HL-60 (cell line): Measurements from ENCODE around the gene RORC.

Source experiments
- GABPA ChIP-seq: IDR thresholded peaks from 2 replicates; pipeline ENCODE4 v1.6.1; 2012; ENCODE audit warnings: low read depth
- POLR2AphosphoS5 ChIP-seq: IDR thresholded peaks from 2 replicates; pipeline ENCODE4 v1.6.1; 2012; ENCODE audit warnings: low read depth
- SPI1 ChIP-seq: IDR thresholded peaks from 2 replicates; pipeline ENCODE4 v1.6.1; 2012; ENCODE audit warnings: low read depth, mild to moderate bottlenecking, borderline replicate concordance
- TF ChIP-seq, protein P1 (sequence below): IDR thresholded peaks from one replicate; pipeline ENCODE4 v1.5.1; 2011; ENCODE audit warnings: low read length, control low read depth, inconsistent platforms; ENCODE audit not compliant: insufficient read depth
- TF ChIP-seq, protein P2 (sequence below): IDR thresholded peaks from 2 replicates; pipeline ENCODE4 v1.6.1; 2012; ENCODE audit warnings: low read depth; ENCODE audit not compliant: insufficient replicate concordance

DNA sequence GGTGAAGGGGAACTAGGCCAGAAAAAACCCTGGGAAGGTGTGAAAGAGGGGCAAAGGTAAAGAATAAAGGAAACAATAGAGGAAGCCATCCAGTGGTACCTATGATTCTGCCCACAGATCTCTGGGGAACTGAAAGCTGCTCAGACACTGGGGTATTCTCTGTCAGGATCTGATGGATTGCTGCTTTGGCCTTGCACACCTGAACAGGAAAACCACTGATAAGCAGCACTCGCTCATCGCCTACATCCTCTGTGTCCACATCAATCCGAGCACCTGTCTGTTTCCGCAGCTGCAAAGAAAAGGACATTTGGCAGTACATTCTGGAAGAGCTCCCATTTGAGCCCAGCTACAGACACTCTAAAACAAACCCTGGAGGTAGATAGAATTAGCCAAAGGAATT is 51.8 kb downstream of the RORC start:
- TF ChIP-seq, protein P1, sequence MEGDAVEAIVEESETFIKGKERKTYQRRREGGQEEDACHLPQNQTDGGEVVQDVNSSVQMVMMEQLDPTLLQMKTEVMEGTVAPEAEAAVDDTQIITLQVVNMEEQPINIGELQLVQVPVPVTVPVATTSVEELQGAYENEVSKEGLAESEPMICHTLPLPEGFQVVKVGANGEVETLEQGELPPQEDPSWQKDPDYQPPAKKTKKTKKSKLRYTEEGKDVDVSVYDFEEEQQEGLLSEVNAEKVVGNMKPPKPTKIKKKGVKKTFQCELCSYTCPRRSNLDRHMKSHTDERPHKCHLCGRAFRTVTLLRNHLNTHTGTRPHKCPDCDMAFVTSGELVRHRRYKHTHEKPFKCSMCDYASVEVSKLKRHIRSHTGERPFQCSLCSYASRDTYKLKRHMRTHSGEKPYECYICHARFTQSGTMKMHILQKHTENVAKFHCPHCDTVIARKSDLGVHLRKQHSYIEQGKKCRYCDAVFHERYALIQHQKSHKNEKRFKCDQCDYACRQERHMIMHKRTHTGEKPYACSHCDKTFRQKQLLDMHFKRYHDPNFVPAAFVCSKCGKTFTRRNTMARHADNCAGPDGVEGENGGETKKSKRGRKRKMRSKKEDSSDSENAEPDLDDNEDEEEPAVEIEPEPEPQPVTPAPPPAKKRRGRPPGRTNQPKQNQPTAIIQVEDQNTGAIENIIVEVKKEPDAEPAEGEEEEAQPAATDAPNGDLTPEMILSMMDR: no peak
- TF ChIP-seq, protein P2, sequence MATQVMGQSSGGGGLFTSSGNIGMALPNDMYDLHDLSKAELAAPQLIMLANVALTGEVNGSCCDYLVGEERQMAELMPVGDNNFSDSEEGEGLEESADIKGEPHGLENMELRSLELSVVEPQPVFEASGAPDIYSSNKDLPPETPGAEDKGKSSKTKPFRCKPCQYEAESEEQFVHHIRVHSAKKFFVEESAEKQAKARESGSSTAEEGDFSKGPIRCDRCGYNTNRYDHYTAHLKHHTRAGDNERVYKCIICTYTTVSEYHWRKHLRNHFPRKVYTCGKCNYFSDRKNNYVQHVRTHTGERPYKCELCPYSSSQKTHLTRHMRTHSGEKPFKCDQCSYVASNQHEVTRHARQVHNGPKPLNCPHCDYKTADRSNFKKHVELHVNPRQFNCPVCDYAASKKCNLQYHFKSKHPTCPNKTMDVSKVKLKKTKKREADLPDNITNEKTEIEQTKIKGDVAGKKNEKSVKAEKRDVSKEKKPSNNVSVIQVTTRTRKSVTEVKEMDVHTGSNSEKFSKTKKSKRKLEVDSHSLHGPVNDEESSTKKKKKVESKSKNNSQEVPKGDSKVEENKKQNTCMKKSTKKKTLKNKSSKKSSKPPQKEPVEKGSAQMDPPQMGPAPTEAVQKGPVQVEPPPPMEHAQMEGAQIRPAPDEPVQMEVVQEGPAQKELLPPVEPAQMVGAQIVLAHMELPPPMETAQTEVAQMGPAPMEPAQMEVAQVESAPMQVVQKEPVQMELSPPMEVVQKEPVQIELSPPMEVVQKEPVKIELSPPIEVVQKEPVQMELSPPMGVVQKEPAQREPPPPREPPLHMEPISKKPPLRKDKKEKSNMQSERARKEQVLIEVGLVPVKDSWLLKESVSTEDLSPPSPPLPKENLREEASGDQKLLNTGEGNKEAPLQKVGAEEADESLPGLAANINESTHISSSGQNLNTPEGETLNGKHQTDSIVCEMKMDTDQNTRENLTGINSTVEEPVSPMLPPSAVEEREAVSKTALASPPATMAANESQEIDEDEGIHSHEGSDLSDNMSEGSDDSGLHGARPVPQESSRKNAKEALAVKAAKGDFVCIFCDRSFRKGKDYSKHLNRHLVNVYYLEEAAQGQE: no peak
- TF ChIP-seq POLR2AphosphoS5 (no peak), SPI1 (no peak), GABPA (no peak)
